NCI-H1092 (cell line): ENCODE results near the gene SRCAP.
A peak's percentile ranks its signal among the peaks of the same experiment; 100 is the strongest.

ENCODE experiments used
- DNase-seq: peaks from one replicate; lab custom pipeline; 2025; lab: John Stamatoyannopoulos, UW

Gene SRCAP

GRCh38 chr16:30777591-30778297 lies 78.8 kb downstream of the SRCAP start:
- no peak for DNase-seq

GRCh38 chr16:30778549-30779244 lies 79.7 kb downstream of the SRCAP start:
- no peak for DNase-seq

GRCh38 chr16:30779596-30779995 lies 80.6 kb downstream of the SRCAP start:
- no peak for DNase-seq

GRCh38 chr16:30780021-30780420 lies 81.0 kb downstream of the SRCAP start:
- DNase-seq = no peak

- no peak for DNase-seq
These were observed 81.6 kb downstream of the SRCAP start for GRCh38 chr16:30780549-30780948.

- no peak for DNase-seq
These were observed 83.7 kb downstream of the SRCAP start for GRCh38 chr16:30782486-30783279.

- no peak for DNase-seq
These were observed 84.5 kb downstream of the SRCAP start for GRCh38 chr16:30783280-30784109.

GRCh38 chr16:30784215-30784614 lies 85.2 kb downstream of the SRCAP start:
- DNase-seq = no peak

GRCh38 chr16:30785126-30786106 lies 86.4 kb downstream of the SRCAP start:
- no peak for DNase-seq

- peak; percentile 7 for DNase-seq
These were observed 87.4 kb downstream of the SRCAP start for GRCh38 chr16:30786115-30786935.

- DNase-seq = peak; percentile 63
These were observed 88.1 kb downstream of the SRCAP start, which contains the start of gene ZNF629 for GRCh38 chr16:30786936-30787612. Gene ZNF629, minus strand, starts transcription at chr16:30787205. Its CDS starts 2,723 bp downstream, at chr16:30784482.

- DNase-seq = no peak
These were observed 88.8 kb downstream of the SRCAP start for GRCh38 chr16:30787613-30788378.
